Activated CD4-positive, alpha-beta T cell treated with anti-CD3 and anti-CD28 coated beads for 36 hours (primary cell): ENCODE results near the gene PACS2. TPM values are rescaled to one million over a fixed set of nuclear protein-coding genes. Genes with fewer than 3 reads are reported as not detected.
"Not testable (repeated sequence)": the region's sequence is repeated elsewhere in the genome, so short reads cannot be mapped to it uniquely, and the experiment has no call there.

ENCODE experiments used
- ATAC-seq: fragments of 200-7000 bp; cut with Tn5 transposase; one replicate; pipeline ENCODE4 v1.10.0; 2021; ENCODE audit warnings: mild to moderate bottlenecking, moderate library complexity
- CTCF ChIA-PET: fragments of 350-600 bp; sonication (Branson Sonifier 250); formaldehyde crosslinking; loops from one replicate; lab custom pipeline; 2021; ENCODE audit warnings: antibody characterized with exemption; lab: Charles Lee
- POLR2A ChIA-PET: fragments of 350-600 bp; sonication (Branson Sonifier 250); formaldehyde crosslinking; loops from one replicate; lab custom pipeline; 2021; ENCODE audit warnings: antibody characterized with exemption, inconsistent platforms; lab: Charles Lee
- DNase-seq: peaks from one replicate; pipeline ENCODE4 v3.0.0-alpha.2; 2020
- H3K27ac Mint-ChIP-seq: one replicate; pipeline ENCODE4 v1.8.0; 2021; ENCODE audit warnings: mixed read lengths
- H3K27me3 Mint-ChIP-seq: one replicate; pipeline ENCODE4 v1.8.0; 2021; ENCODE audit warnings: mixed read lengths
- H3K36me3 Mint-ChIP-seq: one replicate; pipeline ENCODE4 v1.8.0; 2021; ENCODE audit warnings: low read depth, mixed read lengths
- H3K4me1 Mint-ChIP-seq: one replicate; pipeline ENCODE4 v1.8.0; 2021; ENCODE audit warnings: mixed read lengths
- H3K4me3 Mint-ChIP-seq: one replicate; pipeline ENCODE4 v1.8.0; 2021; ENCODE audit warnings: mild to moderate bottlenecking, moderate library complexity, mixed read lengths
- H3K9me3 Mint-ChIP-seq: one replicate; pipeline ENCODE4 v1.8.0; 2021; ENCODE audit warnings: low read depth, mixed read lengths
- intact Hi-C, 2 experiments: fragments of 100-400 bp; cut with DNase I in 1 of 2; cut with micrococcal nuclease in 1 of 2; formaldehyde crosslinking; loops; one replicate each; pipeline versions ENCODE4 v1.14.2 to v1.15.1; 2022 to 2024; cut with DNase I, micrococcal nuclease
- total RNA-seq, 2 experiments: library from RNA; stranded (reverse); gene quantifications; one replicate each; pipeline ENCODE4 v1.2.3, GENCODE V29; 2021

Gene PACS2
- total RNA-seq, 2 experiments from 2014 or later = 30.6 to 32.9 TPM

DNA sequence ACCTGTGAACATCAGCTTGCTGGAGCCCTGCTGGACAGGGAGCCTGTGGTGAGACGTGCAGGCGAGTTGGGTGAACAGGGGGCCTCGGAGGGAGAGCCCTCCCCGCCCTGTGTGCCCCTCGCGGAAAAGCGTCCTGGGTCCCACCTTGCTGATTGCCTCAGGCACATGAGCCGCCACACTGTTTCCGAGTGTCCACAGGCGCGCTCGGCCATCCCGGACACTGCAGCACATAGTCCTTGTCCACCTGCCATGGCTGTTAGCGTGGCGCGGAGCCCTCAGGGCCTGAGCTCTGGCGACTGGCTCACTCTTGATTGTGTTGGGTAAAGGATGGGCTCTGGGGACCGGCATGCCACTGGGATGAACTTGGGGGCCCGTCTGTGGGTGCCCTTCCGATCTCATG lies 40.0 kb downstream of the PACS2 start:
- Mint-ChIP-seq H3K4me1 (peaks cover 2% of the 10 kb centered on the region), H3K4me3 (no peak overlapping the region), H3K27me3 (no peaks in the 10 kb centered on the region), H3K9me3 (no peaks in the 10 kb centered on the region), H3K27ac (no peak overlapping the region), H3K36me3 (no peaks in the 10 kb centered on the region)
- intact Hi-C loops = loop anchor here (5.0 kb wide), 2 partner anchors 62 to 87 kb away; no protein-coding TSS in a partner anchor
- ChIA-PET POLR2A (no interaction called here), CTCF (interaction anchor here (1.3 kb wide), 1 partner anchor 49 kb away, joined by 3 read pairs; no protein-coding TSS in a partner anchor)
- DNase-seq (no peak), ATAC-seq (no peak)

DNA sequence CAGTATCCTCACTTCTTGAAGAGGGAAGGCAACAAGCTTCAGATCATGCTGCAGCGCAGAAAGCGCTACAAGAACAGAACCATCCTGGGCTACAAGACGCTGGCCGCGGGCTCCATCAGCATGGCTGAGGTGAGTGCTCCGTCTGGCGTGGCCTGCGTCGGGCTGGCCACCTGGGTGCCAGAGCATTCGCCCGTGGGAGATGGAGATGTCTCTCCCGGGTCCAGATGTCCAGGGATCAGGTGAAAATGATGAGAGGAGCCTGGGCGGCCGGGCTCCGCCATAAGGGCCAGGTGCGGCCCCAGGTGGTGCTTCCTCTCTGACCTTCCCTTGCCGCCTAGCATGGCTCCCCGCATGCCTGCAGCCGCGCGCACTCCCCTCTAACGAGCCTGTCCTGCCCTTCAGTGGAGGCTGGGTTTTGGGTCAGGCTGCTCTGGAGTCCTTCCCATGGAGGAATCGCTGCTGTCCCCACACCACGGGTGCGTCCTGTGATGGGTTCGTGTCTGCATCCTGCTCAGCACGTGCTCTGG lies 40.6 kb downstream of the PACS2 start:
- H3K27me3 Mint-ChIP-seq = no peaks in the 10 kb centered on the region
- POLR2A ChIA-PET = no interaction called here
- H3K36me3 Mint-ChIP-seq = no peaks in the 10 kb centered on the region
- ATAC-seq (no peak), DNase-seq (no peak)
- H3K4me3 Mint-ChIP-seq = no peak overlapping the region
- CTCF ChIA-PET = interaction anchor here (1.3 kb wide), 1 partner anchor 48 kb away, joined by 3 read pairs; no protein-coding TSS in a partner anchor
- no peak overlapping the region for H3K27ac Mint-ChIP-seq
- H3K9me3 Mint-ChIP-seq = no peaks in the 10 kb centered on the region
- intact Hi-C loops = no loop called here
- peaks cover 2% of the 10 kb centered on the region for H3K4me1 Mint-ChIP-seq

DNA sequence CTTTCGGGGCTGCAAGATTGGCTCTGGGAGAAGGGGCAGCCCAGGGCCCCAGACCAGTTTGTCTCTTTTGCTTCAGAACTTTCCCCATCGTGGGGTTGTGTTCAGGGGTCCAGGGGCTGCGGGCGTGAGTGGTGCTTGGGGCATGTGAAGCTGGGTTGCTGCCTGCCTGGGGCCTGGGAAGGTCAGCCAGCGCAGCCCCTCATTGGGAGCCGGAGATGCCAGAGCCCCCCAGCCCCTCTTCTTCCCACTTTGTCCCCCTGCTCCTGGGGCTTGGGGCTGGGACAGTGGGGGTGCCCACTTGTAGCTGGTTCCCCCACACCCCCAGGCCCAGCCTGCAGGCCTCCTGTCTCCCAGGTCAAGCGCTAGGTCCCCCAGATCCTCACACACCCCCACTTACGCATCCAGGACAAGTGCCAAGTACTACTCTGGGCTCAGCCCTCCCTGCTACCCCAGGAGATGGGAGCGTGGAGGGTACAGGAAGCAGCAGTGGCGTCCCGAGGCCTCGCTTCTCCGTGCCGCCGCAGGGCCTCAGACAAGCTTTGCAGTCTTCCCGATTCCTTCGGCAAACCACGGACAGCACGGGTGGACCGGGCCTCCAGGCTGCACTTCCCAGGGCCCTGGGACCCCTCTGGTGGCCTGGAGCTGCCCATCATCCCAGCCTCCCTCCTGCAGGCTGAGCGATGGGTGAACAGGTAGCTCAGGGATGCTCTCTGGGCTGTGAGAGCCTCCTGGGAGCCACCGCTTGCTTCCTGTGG lies 41.5 kb downstream of the PACS2 start:
- no peaks in the 10 kb centered on the region for H3K9me3 Mint-ChIP-seq
- H3K4me1 Mint-ChIP-seq = peaks cover 2% of the 10 kb centered on the region
- peaks cover 4% of the 10 kb centered on the region for H3K36me3 Mint-ChIP-seq
- CTCF ChIA-PET = interaction anchor here (0.7 kb wide), 1 partner anchor 113 kb away, joined by 3 read pairs; no protein-coding TSS in a partner anchor
- ATAC-seq (no peak), DNase-seq (no peak)
- H3K27ac Mint-ChIP-seq = no peak overlapping the region
- H3K27me3 Mint-ChIP-seq = no peaks in the 10 kb centered on the region
- intact Hi-C loops = no loop called here
- POLR2A ChIA-PET = no interaction called here
- no peak overlapping the region for H3K4me3 Mint-ChIP-seq

DNA sequence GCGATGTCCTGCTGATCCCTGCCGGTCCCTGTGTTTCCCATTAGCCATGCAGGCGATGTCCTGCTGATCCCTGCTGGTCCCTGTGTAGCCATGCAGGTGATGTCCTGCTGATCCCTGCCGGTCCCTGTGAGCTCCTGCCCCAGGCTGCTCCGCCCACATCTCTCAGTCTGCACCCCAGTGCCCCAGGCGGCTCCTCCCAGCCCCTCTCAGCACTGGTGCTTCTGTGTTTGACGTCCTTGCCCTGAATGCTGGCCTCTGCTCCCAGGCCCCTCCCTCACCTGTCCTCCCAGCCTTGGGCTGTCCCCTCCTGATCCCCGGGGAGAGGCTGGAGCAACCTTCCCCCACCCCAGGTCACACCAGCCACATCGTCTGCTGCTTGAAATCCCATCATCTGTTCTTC lies 42.4 kb downstream of the PACS2 start:
- Mint-ChIP-seq H3K9me3 (no peaks in the 10 kb centered on the region), H3K4me3 (no peak overlapping the region), H3K4me1 (peaks cover 2% of the 10 kb centered on the region), H3K27me3 (no peaks in the 10 kb centered on the region), H3K36me3 (peaks cover 4% of the 10 kb centered on the region), H3K27ac (no peak overlapping the region)
- ChIA-PET POLR2A (no interaction called here), CTCF (interaction anchor here (0.7 kb wide), 1 partner anchor 114 kb away, joined by 3 read pairs; no protein-coding TSS in a partner anchor)
- intact Hi-C loops = no loop called here
- ATAC-seq (no peak), DNase-seq (no peak)

DNA sequence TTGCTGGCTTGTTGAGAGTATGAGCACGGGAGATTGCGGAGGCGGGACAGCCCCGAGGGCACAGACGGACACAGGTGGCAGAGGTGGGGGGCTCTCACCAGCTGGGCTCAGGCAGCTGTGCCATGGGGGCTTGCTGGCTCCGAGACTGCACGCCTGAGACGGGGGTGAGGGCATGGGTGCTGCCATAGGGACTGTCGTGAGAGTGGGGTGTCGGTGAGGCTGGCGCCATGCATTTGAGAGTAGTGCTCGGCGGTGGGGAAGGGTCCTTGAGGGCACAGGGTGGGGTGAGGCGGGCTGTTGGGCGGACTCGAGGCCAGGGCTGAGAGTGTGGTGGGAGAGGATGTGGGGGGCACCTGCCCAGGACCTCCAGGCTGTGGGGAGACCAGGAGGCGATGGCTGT lies 43.1 kb downstream of the PACS2 start:
- POLR2A ChIA-PET = no interaction called here
- DNase-seq = no peak
- H3K27ac Mint-ChIP-seq = no peak overlapping the region
- H3K36me3 Mint-ChIP-seq = peaks cover 4% of the 10 kb centered on the region
- no peak for ATAC-seq
- no peaks in the 10 kb centered on the region for H3K4me1 Mint-ChIP-seq
- H3K4me3 Mint-ChIP-seq = no peak overlapping the region
- CTCF ChIA-PET = interaction anchor here (0.6 kb wide), 1 partner anchor 11 kb away, joined by 3 read pairs; no protein-coding TSS in a partner anchor
- no peaks in the 10 kb centered on the region for H3K27me3 Mint-ChIP-seq
- H3K9me3 Mint-ChIP-seq = no peaks in the 10 kb centered on the region
- intact Hi-C loops = no loop called here

DNA sequence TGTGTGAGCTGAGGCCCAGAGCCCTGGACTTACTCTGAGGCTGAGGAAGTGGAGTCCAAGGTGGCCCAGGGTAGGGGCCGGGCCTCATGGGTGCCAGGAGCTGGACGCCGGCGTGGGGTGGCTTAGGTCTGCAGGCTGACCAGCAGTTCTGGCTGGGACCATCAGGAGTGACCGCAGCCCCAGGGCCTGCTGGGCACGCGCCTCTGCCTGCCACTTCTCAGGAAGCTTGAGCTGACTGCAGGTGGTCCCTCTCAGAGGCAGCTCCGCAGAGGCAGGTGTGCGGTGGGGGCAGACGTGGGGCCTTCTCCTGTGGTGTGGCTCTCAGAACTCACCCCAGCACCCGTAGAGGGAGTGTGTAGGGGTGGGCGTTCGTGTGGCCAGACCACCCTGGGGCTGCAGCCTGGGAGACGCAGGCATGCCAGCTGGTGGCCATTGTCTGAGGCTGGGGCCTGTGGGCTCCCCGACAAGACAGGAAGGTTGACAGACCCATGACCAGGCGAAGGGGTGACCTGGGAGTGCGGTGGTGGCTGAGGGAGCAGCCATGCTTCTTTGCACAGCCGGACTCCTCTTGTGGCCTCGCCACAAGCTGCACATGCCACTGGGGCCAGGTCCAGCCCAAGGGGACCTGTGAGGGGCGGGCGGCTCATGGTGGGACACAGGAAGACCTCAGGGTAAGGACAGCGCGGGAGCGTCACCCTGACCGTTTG lies 43.7 kb downstream of the PACS2 start:
- H3K27me3 Mint-ChIP-seq = no peaks in the 10 kb centered on the region
- DNase-seq (no peak), ATAC-seq (no peak)
- H3K4me1 Mint-ChIP-seq = peaks cover 4% of the 10 kb centered on the region
- no peak overlapping the region for H3K27ac Mint-ChIP-seq
- H3K9me3 Mint-ChIP-seq = no peaks in the 10 kb centered on the region
- ChIA-PET POLR2A (no interaction called here), CTCF (interaction anchor here (0.6 kb wide), 1 partner anchor 12 kb away, joined by 3 read pairs; no protein-coding TSS in a partner anchor)
- intact Hi-C loops = no loop called here
- H3K36me3 Mint-ChIP-seq = peaks cover 4% of the 10 kb centered on the region
- H3K4me3 Mint-ChIP-seq = no peak overlapping the region

DNA sequence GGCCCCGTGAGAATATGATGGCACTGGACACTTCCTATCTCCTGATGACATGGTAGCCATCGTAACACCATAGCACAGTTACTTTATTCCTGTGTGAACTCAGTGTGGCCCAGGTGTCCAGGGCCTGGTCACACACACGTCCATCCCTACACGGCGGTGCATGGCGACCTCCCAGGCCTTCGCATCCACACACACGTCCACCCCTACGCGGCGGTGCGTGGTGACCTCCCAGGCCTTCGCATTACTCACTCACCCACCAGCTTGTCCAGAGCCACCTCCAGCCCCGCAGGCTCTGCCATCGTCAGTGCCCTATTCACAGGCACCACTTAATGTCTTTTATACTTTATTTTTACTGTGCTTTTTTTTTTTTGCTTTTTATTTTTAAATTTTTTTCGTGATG lies 44.4 kb downstream of the PACS2 start:
- CTCF ChIA-PET = no interaction called here
- no peak for DNase-seq
- Mint-ChIP-seq H3K4me3 (no peak overlapping the region), H3K27me3 (peaks cover 1% of the 10 kb centered on the region), H3K9me3 (no peaks in the 10 kb centered on the region), H3K27ac (no peak overlapping the region), H3K4me1 (peaks cover 11% of the 10 kb centered on the region), H3K36me3 (peaks cover 4% of the 10 kb centered on the region)
- POLR2A ChIA-PET = no interaction called here
- ATAC-seq = no peak
- intact Hi-C loops = no loop called here

DNA sequence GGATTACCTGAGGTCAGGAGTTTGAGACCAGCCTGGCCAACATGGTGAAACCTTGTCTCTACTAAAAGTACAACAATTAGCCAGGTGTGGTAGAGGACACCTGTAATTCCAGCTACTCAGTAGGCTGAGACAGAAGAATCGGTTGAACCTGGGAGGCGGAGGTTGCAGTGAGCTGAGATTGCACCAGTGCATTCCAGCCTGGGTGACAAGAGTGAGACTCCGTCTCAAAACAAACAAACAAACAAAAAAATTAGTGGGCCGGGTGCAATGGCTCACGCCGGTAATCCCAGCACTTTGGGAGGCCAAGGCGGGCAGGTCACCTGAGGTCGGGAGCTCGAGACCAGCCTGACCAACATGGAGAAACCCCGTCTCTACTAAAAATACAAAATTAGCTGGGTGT lies 46.9 kb downstream of the PACS2 start:
- CTCF ChIA-PET = interaction anchor here (0.7 to 1.5 kb wide), 3 partner anchors 10 to 119 kb away, joined by 3 read pairs; no protein-coding TSS in a partner anchor
- H3K27ac Mint-ChIP-seq, H3K4me3 Mint-ChIP-seq, intact Hi-C loops, POLR2A ChIA-PET, DNase-seq, ATAC-seq, H3K36me3 Mint-ChIP-seq, H3K27me3 Mint-ChIP-seq, H3K9me3 Mint-ChIP-seq: not testable (repeated sequence)
- peaks cover 12% of the 10 kb centered on the region for H3K4me1 Mint-ChIP-seq

DNA sequence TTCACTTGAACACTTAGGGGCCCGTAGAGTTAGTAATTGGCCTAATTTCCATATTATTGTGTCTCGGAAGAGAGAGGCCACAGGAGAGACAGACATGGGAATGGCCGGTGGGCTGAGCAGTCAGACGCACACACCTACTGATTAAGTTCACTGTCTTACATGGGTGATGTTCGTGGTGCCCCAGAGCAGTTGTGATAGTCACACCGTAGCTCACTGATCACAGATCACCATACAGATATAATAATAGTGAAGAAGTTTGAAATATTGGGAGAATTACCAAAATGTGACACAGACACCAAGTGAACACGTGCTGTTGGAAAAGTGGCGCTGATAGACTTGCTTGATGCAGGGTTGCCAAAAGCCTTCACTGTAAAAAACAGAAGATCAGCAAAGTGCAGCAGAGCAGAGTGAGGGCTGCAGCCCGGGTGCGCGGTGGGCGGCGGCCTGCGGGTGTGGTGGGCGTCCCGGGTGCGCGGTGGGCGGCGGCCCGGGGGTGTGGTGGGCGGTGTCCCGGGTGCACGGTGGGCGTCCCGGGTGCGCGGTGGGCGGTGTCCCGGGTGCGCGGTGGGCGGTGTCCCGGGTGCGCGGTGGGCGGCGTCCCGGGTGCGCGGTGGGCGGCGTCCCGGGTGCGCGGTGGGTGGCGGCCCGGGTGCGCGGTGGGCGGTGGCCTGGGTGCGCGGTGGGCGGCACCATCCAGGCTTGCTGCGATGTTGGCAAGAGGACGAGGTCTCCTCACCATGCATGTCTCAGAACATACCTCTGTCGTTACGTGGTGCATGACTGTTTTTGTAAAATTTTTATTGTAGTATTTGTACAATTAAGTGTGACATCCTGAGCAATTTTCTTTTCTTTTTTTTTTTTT lies 49.5 kb downstream of the PACS2 start:
- CTCF ChIA-PET = interaction anchor here (0.6 to 2.7 kb wide), 3 partner anchors 10 to 318 kb away, joined by 3 to 7 read pairs (median 4); no protein-coding TSS in a partner anchor
- peaks cover 4% of the 10 kb centered on the region for H3K36me3 Mint-ChIP-seq
- peaks cover 12% of the 10 kb centered on the region for H3K4me1 Mint-ChIP-seq
- H3K27ac Mint-ChIP-seq = no peak overlapping the region
- ATAC-seq (peak; percentile 68), DNase-seq (peak; percentile 38)
- H3K9me3 Mint-ChIP-seq = no peaks in the 10 kb centered on the region
- no peak overlapping the region for H3K4me3 Mint-ChIP-seq
- intact Hi-C loops = no loop called here
- POLR2A ChIA-PET = no interaction called here
- H3K27me3 Mint-ChIP-seq = peaks cover 2% of the 10 kb centered on the region

DNA sequence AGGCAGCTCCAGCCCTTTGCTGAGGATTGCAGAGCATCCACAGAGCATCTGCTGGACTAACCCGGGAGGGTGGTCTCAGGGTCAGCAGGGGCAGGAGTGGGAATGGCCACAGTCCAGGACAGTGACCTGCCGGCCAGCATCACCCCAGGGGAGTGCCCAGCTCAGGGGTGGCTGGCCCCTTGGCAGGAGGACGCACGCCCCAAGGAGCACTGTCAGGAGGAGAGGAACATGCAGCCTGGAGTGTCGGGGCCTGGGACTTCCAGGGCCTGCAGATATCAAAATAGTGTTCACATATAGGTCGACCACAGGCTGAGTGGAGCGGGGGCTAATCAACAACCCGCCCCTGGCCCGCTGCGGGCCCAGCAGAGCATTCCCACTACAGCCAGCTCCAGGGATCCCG lies 50.6 kb downstream of the PACS2 start:
- ATAC-seq = no peak
- peaks cover 12% of the 10 kb centered on the region for H3K4me1 Mint-ChIP-seq
- intact Hi-C loops = no loop called here
- peaks cover 2% of the 10 kb centered on the region for H3K27me3 Mint-ChIP-seq
- no peak overlapping the region for H3K4me3 Mint-ChIP-seq
- no peak overlapping the region for H3K27ac Mint-ChIP-seq
- POLR2A ChIA-PET = no interaction called here
- DNase-seq = no peak
- CTCF ChIA-PET = interaction anchor here (2.7 kb wide), 1 partner anchor 125 kb away, joined by 7 read pairs; no protein-coding TSS in a partner anchor
- H3K36me3 Mint-ChIP-seq = peaks cover 4% of the 10 kb centered on the region
- H3K9me3 Mint-ChIP-seq = no peaks in the 10 kb centered on the region

DNA sequence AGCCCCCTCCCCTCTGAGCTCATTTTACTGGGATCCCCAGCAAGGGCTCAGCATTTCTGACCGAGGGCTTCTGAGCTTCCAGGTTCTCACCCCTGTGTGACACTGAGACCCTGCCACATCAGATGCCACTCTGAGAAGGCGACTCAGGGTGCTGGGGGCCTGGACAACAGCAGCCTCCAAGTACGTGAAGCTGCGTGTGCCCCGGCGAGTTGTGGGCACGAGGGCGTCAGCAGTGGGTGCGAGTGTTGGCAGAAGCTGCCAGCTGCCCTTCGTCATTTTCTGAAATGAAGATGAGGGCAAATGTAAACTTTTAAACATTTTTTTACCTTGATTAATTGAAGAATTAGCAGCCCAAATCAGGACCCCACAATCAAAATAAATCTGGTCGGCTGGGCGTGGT lies 51.1 kb downstream of the PACS2 start:
- intact Hi-C loops = no loop called here
- Mint-ChIP-seq H3K4me1 (peaks cover 13% of the 10 kb centered on the region), H3K27me3 (peaks cover 2% of the 10 kb centered on the region), H3K4me3 (no peak overlapping the region), H3K36me3 (peaks cover 3% of the 10 kb centered on the region), H3K9me3 (no peaks in the 10 kb centered on the region), H3K27ac (no peak overlapping the region)
- ATAC-seq (no peak), DNase-seq (no peak)
- POLR2A ChIA-PET = no interaction called here
- CTCF ChIA-PET = interaction anchor here (2.7 kb wide), 1 partner anchor 124 kb away, joined by 7 read pairs; no protein-coding TSS in a partner anchor
